GM18499 (cell line): ENCODE results near the gene ENOPH1.
"Not testable (repeated sequence)": the region's sequence is repeated elsewhere in the genome, so short reads cannot be mapped to it uniquely, and the experiment has no call there.

ENCODE experiments used
- ATAC-seq: cut with Tn5 transposase; IDR thresholded peaks from one replicate; pipeline ENCODE4 v1.9.1; 2021; ENCODE audit warnings: moderate number of reproducible peaks; ENCODE audit not compliant: insufficient read depth, unreplicated experiment

Gene ENOPH1

DNA sequence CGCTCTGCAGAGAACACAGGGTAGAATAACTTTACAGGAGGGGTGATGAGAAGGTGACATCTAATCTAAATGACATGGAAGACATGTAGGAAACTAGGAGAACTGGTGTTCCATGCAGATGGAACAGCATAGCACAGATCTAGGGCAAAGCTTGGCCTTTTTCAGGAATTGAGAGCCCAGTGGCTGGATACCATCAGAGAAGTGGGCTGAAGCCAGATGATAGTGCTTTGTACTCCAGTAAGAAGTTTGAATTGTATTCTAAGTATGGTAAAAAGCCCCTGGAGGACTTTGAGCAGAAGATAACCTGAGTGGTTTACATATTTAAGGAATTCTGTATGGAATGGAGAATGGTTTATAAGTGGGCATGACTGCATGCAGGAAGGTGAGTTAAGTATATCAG lies 32.8 kb downstream of the ENOPH1 start:
- ATAC-seq, result no peak

GRCh38 chr4:82467471-82467870 lies 37.1 kb downstream of the ENOPH1 start:
- ATAC-seq, result no peak

DNA sequence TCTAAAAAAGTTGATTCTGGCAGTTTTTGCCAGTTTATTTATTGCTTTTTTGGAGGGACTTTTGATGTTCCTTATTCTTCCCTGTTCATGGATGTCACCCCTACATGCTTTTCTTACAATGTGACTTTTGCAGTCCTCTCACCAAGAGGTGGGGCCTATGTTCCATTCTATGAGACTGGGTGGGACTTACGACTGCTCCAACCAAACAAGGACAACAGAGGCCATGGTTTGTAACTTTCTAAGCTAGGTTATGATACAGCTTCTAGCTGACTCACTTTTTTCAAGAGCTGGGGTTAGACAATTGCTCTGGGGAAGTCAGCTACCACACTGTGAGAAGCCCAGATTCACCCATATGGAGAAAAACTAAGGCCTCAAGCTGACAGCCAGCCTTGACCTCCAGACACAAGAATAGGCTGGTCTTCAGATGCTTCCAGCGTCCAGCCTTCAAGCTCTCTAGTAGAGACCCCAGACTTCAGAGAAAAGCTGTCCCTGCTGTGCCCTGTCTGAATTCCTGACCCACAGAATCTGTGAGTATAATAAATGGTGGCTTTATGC lies 39.5 kb downstream of the ENOPH1 start:
- no peak for ATAC-seq

DNA sequence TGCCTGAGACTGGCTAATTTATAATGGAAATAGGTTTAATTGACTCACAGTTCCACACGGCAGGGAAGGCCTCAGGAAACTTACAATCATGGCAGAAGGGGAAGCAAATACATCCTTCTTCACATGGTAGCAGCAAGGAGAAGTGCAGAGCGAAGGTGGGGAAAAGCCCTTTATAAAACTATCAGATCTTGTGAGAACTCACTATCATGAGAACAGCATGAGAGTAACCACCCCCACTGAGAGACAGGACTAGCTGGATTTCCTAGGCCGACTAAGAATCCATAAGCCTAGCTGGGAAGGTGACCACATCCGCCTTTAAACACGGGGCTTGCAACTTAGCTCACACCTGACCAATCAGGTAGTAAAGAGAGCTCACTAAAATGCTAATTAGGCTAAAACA lies 42.7 kb downstream of the ENOPH1 start:
- not testable (repeated sequence) for ATAC-seq

- no peak for ATAC-seq
Observed at GRCh38 chr4:82473621-82474164, 43.3 kb downstream of the ENOPH1 start.

DNA sequence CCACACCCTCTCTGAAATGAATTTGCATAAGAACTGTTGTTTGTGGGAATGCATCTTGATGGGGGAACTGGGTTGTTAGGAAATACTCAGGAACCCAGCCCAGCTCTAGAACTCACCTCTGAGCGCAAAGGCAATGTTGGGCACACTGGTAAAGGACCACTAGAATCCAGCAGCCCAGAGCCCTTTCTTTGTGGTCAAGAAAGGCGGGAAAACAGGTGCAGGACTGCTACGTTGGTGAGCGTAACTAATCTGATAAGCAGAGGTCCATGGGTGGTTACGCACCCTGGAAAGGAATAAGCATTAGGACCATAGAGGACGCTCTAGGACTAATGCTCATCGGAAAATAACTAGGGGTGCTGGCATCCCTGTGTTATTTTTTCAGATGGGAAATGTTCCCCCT lies 45.5 kb downstream of the ENOPH1 start:
- ATAC-seq, result not testable (repeated sequence)

DNA sequence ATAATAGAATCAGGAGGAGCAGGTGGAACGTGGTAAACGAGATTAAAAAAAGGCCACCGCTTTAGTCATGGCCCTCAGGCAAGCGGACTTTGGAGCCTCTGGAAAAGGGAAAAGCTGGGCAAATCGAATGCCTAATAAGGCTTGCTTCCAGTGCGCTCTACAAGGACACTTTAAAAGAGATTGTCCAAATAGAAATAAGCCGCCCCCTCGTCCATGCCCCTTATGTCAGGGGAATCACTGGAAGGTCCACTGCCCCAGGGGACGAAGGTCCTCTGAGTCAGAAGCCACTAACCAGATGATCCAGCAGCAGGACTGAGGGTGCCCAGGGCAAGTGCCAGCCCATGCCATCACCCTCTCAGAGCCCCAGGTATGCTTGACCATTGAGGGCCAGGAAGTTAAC lies 47.1 kb downstream of the ENOPH1 start:
- not testable (repeated sequence) for ATAC-seq

- ATAC-seq, result no peak
Observed at GRCh38 chr4:82479562-82479961, 49.2 kb downstream of the ENOPH1 start.

DNA sequence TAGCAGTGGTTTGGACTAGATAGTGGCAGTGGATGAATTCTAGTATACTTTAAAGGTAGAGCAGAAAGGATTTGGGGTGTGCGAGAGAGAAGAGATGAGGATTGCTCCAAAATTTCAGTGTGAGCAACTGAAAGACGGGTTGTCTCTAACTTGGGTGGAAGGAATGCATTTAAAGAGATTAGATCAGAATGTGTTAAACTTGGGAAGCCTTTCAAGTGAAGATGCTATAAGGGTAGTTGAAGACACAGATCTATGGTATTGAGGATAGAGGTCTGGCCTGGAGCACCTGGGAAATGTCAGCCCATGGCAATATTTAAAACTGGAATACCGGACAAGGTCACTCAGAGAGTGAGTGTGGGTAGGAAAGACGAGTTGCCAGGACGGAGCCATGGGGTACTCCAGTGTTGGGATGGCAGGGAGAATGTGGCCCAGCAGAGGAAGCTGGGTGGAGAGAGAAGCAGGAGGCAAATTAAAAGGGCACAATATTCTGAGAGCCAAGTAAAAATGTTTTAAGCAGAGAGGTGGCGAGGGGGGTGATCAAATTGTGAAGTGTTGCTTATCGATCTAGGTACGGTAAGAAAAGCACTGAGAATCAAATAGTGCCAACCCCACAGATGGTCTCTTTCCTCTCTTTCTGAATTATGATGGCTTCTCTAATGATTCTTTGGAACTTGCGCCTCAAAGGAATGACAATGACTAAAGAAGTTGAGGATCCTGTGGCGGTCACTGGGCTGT lies 50.5 kb downstream of the ENOPH1 start:
- no peak for ATAC-seq

DNA sequence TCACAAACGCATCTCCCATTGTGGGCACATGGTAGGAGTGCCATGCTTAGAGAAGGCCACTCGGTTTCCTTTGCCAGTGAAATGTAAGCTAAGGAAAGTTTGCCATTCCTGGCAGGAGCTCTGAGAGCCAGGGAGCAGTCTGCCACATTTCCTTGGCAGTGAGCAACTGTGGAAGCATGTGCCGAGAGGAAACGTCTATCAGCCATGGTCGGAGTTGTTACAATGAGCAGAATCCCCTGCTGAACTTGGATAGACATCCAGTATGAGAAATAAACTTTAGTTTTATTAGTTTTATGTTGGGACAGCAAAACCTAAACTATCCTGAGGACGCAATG lies 51.1 kb downstream of the ENOPH1 start:
- no peak for ATAC-seq

DNA sequence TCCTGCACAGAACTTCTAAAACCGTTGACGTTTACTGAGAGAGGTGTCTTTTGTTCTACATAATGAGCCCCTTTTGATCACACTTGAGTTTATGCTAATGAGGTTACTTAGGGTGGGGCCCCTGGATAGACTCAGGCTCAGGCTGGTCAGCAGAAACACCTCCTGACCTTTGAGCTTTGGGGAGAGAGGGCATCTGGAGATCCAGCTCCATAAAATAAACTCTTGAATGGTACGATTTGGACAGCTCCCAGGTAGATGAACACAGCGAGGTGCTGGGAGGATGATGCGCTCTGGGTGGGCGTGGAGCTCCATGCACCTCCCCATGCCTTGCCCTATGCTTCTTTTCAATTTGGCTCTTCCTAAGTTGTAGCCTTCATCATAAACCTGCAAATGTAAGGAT lies 52.0 kb downstream of the ENOPH1 start:
- ATAC-seq, result no peak

GRCh38 chr4:82484996-82485783 lies 54.8 kb downstream of the ENOPH1 start:
- no peak for ATAC-seq

DNA sequence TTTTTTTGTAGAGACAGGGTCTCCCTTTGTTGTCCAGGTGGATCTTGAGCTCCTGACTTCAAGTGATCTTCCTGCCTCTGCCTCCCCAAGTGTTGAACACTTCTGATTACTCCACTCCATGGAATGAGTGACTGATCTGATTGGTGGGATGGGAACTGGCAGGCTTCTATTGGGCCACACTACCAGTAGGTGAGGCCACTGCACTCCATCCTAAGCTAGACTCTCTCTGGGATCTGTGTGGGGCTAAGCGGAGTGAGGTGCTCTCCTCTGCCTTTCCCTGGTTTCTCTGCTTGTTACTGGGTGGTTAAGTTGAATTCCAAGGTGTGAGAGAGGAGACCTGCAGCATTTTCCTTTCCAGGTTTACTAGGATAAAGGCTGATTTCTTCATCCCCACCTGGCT lies 58.7 kb downstream of the ENOPH1 start:
- ATAC-seq, result no peak

- no peak for ATAC-seq
Observed at GRCh38 chr4:82489987-82490386, 59.6 kb downstream of the ENOPH1 start.

GRCh38 chr4:82491251-82491960 lies 61.0 kb downstream of the ENOPH1 start:
- ATAC-seq, result no peak

GRCh38 chr4:82493721-82494425 lies 63.5 kb downstream of the ENOPH1 start:
- ATAC-seq, result no peak

DNA sequence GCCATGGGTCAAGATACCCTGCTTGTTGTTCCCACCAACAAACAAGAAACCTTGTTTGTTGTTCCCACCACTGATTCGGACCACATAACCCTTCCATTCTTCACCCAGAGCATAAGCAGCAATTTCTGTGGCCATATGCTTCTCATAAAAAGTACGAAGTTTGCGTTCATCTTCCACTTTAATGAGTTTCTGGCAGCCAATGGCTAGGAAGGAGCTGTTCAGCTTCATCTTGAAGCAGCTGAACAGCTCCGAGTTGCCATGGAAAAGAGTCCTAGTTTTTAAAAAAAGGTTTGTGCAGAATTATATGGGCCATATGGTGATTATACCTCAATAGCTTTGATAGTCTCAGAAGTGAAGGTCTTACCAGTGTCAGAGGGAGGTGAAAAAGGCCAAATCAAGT lies 65.3 kb downstream of the ENOPH1 start:
- ATAC-seq, result no peak

DNA sequence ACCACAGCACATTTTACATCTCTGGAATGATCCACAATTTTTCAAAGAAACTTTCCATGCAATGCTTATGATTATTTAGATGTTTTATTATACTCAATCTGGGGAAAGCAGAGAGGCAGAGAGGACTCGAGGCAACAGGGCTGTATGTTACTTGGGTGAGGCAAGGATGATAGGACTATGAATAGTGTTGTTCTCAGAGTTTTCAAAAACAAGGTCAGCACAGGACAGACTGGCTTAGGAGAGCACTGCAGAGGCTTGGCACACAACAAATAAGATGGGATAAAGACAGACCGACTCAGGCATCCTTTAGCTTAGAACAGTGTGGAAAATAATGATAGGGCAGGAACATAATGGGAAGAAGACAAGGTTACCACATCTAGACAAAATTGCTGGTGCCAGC lies 66.0 kb downstream of the ENOPH1 start:
- ATAC-seq, result no peak

GRCh38 chr4:82499738-82500434 lies 69.5 kb downstream of the ENOPH1 start:
- no peak for ATAC-seq
